RWPE1 (cell line): Measurements from ENCODE around the gene BABAM2.

ENCODE experiments used
- CTCF ChIA-PET: fragments of 350-600 bp; sonication (Branson Sonifier 250); formaldehyde crosslinking; extraction: SDS; loops from one replicate; lab custom pipeline; 2021; lab: Yijun Ruan, JAX
- POLR2A ChIA-PET: fragments of 400-600 bp; formaldehyde crosslinking; extraction: SDS; loops from one replicate; lab custom pipeline; 2020; ENCODE audit warnings: antibody characterized with exemption; ENCODE audit not compliant: low non-redundant PET; lab: Yijun Ruan, JAX
- DNase-seq: peaks from one replicate; pipeline ENCODE4 v3.0.0; 2012; ENCODE audit warnings: low spot score
- H3K27ac ChIP-seq: fragments of 450-650 bp; 2 replicates; pipeline ENCODE4 v1.5.1; 2017
- CTCF ChIP-seq: fragments of 450-650 bp; conservative IDR thresholded peaks from 2 replicates; pipeline ENCODE4 v1.5.1; 2017; ENCODE audit warnings: low read depth, mild to moderate bottlenecking

The BABAM2 gene

GRCh38 chr2:28269019-28269784, 378.7 kb downstream of the BABAM2 start:
- POLR2A ChIA-PET: interaction anchor here (0.7 kb wide), 1 partner anchor 589 kb away, joined by 3 read pairs; no protein-coding TSS in a partner anchor
- CTCF ChIA-PET: interaction anchor here (0.9 kb wide), 1 partner anchor 19 kb away, joined by 3 read pairs; no protein-coding TSS in a partner anchor
- no peak overlapping the region for H3K27ac ChIP-seq
- no peak for TF ChIP-seq CTCF
- DNase-seq: peak; percentile 70

DNA sequence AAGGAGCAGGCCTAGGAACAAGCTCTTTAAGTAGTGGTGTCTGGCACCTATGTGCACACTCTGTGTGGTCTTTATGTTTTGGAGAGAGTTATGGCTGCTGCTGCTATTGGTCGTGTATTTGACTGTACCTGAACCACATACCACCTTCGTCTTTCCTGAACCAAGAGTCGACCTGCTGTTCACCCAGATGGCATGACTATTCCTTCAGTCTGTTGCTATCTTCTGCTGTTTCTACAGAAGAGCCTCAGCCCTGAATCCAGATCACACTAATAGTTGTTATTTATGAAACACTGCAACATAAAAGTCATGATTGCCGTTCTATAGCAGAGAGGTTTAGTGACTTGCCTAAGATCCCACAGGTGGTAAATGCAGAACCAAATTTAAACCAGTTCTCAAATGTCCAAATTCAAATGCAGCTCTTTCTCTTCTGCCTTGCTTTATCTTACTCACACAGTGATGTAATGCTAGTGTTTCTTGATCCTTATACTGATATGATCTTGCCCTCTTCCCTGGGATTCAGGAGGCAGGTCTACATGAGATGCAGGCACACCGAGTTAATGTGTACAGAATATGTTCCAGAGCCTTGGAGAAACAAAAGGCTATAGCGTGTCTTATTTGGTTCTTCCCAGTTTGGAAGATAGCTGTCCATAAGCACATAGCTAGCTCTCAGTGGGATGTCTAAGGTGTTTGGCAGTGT, 380.1 kb downstream of the BABAM2 start:
- ChIA-PET CTCF (no interaction called here), POLR2A (no interaction called here)
- no peak for DNase-seq
- no peak for TF ChIP-seq CTCF
- H3K27ac ChIP-seq: peak overlapping the region; percentile 59

- no peak overlapping the region for H3K27ac ChIP-seq
- ChIA-PET CTCF (no interaction called here), POLR2A (no interaction called here)
- TF ChIP-seq CTCF: no peak
- DNase-seq: no peak
Measured at GRCh38 chr2:28271231-28271918, 380.8 kb downstream of the BABAM2 start.

- no peak for DNase-seq
- POLR2A ChIA-PET: no interaction called here
Measured at GRCh38 chr2:28271919-28272250, 381.4 kb downstream of the BABAM2 start.

DNA sequence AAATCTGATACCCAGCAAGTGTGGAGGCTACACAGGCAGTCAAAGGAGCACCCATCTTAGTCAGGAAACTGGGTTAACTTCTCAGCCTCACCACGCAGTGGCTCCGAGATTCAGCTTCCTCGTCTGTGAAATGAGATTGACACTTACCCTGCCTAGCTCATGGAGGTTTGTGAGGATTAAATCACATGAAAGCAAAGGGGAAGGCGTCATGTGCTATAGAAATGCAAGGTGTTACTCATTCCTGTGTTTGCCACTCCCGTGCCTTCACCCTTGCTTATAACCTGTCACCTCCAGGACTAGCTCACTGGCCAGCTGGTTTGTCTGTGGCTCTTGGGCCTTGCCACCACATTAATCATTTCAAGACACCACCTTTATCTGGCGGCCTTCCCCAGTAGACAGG, 383.2 kb downstream of the BABAM2 start:
- DNase-seq: no peak
- POLR2A ChIA-PET: no interaction called here
- no peak for TF ChIP-seq CTCF
- CTCF ChIA-PET: no interaction called here
- peak overlapping the region; percentile 96 for H3K27ac ChIP-seq

More at GRCh38 chr2:28271919-28272250, 381.4 kb downstream of the BABAM2 start:
- H3K27ac ChIP-seq: no peak overlapping the region
- no peak for TF ChIP-seq CTCF
- CTCF ChIA-PET: no interaction called here
